DMS 273 (cell line): Measurements from ENCODE around the gene PLCL2.

Experiments used
- DNase-seq: peaks from one replicate; lab custom pipeline; 2025; ENCODE audit not compliant: unreplicated experiment; lab: John Stamatoyannopoulos, UW

The PLCL2 gene

DNA sequence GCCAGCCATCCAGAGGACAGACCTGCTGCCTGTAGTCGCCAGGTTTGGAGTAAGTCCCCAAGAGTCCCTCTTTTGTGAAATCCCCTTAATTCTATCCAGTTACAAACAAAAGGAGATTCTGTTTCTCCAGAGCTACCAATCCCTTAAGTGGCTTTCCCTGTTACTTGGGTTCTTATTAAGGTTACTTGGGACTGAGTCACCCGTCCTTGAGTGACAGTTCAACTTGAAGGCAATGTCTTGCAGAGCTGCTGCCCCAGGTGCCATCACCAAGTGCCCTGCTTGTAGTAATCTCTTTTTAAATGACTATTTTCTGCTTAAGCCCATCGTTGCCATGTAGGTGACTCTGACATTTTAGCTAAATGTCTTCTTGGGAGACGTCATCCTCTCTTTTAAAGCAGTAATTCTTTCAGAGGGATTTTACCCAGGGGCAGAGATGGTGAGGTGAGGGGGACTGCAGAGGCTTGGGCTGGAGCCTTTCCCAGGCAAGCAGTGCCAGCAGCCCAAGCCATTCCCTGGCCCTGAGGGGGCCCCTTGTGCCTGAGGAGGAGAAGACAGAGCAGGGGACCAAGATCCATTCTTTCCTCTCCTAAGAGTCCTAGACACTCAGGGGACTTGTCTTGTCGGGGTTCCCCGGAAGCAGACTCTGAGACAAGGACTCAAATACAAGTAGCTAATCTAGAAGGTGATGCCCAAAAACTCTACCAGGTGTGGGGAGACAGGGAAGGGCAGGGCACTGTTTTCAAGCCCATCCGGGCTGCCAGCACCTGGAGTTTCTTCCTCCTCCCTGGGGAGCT, 253.7 kb downstream of the PLCL2 start:
- no peak for DNase-seq
